SU-DHL-6 (cell line): ENCODE data around the gene CEP164.

Experiments
- H2AFZ ChIP-seq: fragments of 200-600 bp; sonication (generic); 2 replicates; pipeline ENCODE4 v1.6.1; 2014; ENCODE audit warnings: low read depth, mild to moderate bottlenecking, moderate library complexity, mixed read lengths, antibody characterized with exemption, low read length; ENCODE audit not compliant: severe bottlenecking
- H3F3A ChIP-seq: fragments of 200-600 bp; shearing (Covaris generic); 2 replicates; pipeline ENCODE4 v1.6.0; 2016; ENCODE audit warnings: antibody characterized with exemption, mild to moderate bottlenecking; ENCODE audit not compliant: insufficient read depth
- H3K27ac ChIP-seq: fragments of 200-600 bp; sonication (generic); 2 replicates; pipeline ENCODE4 v1.5.1; 2016; ENCODE audit warnings: low read depth, mild to moderate bottlenecking, low read length, moderate library complexity, mixed read lengths
- H3K27me3 ChIP-seq: fragments of 200-600 bp; sonication (generic), shearing (Covaris generic); 2 replicates; pipeline ENCODE4 v1.6.0; 2014; ENCODE audit warnings: mild to moderate bottlenecking, low read length
- H3K36me3 ChIP-seq: fragments of 200-600 bp; sonication (generic); 2 replicates; pipeline ENCODE4 v1.6.1; 2014; ENCODE audit warnings: mild to moderate bottlenecking, low read length, mixed read lengths
- H3K4me2 ChIP-seq: fragments of 300-600, 200-600 bp; shearing (Covaris generic), sonication (generic); 2 replicates; pipeline ENCODE4 v1.6.0; 2014; ENCODE audit warnings: low read length, low read depth, mild to moderate bottlenecking; ENCODE audit not compliant: poor library complexity, severe bottlenecking
- H3K4me3 ChIP-seq: fragments of 200-600 bp; sonication (generic); 2 replicates; pipeline ENCODE4 v1.5.1; 2014; ENCODE audit warnings: antibody characterized with exemption, low read length, mild to moderate bottlenecking, mixed read lengths; ENCODE audit not compliant: insufficient read depth, poor library complexity, severe bottlenecking
- H3K79me2 ChIP-seq: fragments of 200-600 bp; sonication (generic); 2 replicates; pipeline ENCODE4 v1.6.1; 2014; ENCODE audit warnings: mild to moderate bottlenecking, low read length, moderate library complexity; ENCODE audit not compliant: insufficient read depth
- H3K9ac ChIP-seq: fragments of 200-600 bp; sonication (generic); 2 replicates; pipeline ENCODE4 v1.7.0; 2014; ENCODE audit warnings: mild to moderate bottlenecking, low read length
- H3K9me2 ChIP-seq: fragments of 200-600 bp; sonication (generic); replicated peaks from 2 replicates; pipeline ENCODE4 v1.6.1; 2014; ENCODE audit warnings: low read length; ENCODE audit not compliant: insufficient read depth
- H3K9me3 ChIP-seq: fragments of 200-600 bp; sonication (generic); 2 replicates; pipeline ENCODE4 v1.6.1; 2014; ENCODE audit warnings: low read length, mixed read lengths; ENCODE audit not compliant: insufficient read depth
- H4K20me1 ChIP-seq: fragments of 200-600 bp; sonication (generic); 2 replicates; pipeline ENCODE4 v1.6.1; 2014; ENCODE audit warnings: low read depth, mild to moderate bottlenecking, antibody characterized with exemption, low read length, moderate library complexity, mixed read lengths
- CTCF ChIP-seq: fragments of 200-600 bp; sonication (generic); IDR thresholded peaks from one replicate; pipeline ENCODE4 v1.5.1; 2017; ENCODE audit warnings: antibody characterized with exemption, mild to moderate bottlenecking, low read length, moderate library complexity; ENCODE audit not compliant: insufficient read depth, poor library complexity, severe bottlenecking
- EZH2phosphoT487 ChIP-seq: fragments of 200-600 bp; sonication (generic), shearing (Covaris generic); conservative IDR thresholded peaks from 2 replicates; pipeline ENCODE4 v1.6.1; 2018; ENCODE audit warnings: mild to moderate bottlenecking, antibody characterized with exemption, low read length, moderate library complexity, mixed read lengths

CEP164 gene

GRCh38 chr11:117361432-117361831 is 33.8 kb downstream of the CEP164 start:
- H3K27ac ChIP-seq: no peak overlapping the region
- no peak overlapping the region for H3K4me2 ChIP-seq
- no peak for TF ChIP-seq EZH2phosphoT487
- no peak for TF ChIP-seq CTCF
- H3K9ac ChIP-seq: no peak overlapping the region
- H3K4me3 ChIP-seq: no peak overlapping the region
- H3K36me3 ChIP-seq: peaks cover 9% of the 10 kb centered on the region; the same call in 1 of the 2 replicates
- no peaks in the 10 kb centered on the region for H3K79me2 ChIP-seq
- H3K27me3 ChIP-seq: no peaks in the 10 kb centered on the region
- H4K20me1 ChIP-seq: no peaks in the 10 kb centered on the region
- H3K9me3 ChIP-seq: no peaks in the 10 kb centered on the region
- no peak overlapping the region for H2AFZ ChIP-seq
- no peaks in the 10 kb centered on the region for H3K9me2 ChIP-seq
- H3F3A ChIP-seq: no peaks in the 10 kb centered on the region

GRCh38 chr11:117366248-117366647 is 38.6 kb downstream of the CEP164 start:
- Histone ChIP-seq H3K79me2 (no peaks in the 10 kb centered on the region), H3K27ac (no peak overlapping the region), H3K9ac (no peak overlapping the region), H4K20me1 (no peaks in the 10 kb centered on the region), H3K9me2 (no peaks in the 10 kb centered on the region), H3K36me3 (peaks cover 9% of the 10 kb centered on the region; the same call in 1 of the 2 replicates), H3F3A (no peaks in the 10 kb centered on the region), H3K4me3 (no peak overlapping the region), H3K4me2 (no peak overlapping the region), H3K9me3 (no peaks in the 10 kb centered on the region), H3K27me3 (no peaks in the 10 kb centered on the region), H2AFZ (no peak overlapping the region)
- TF ChIP-seq EZH2phosphoT487 (no peak), CTCF (no peak)

GRCh38 chr11:117366875-117367274 is 39.2 kb downstream of the CEP164 start:
- no peaks in the 10 kb centered on the region for H3K9me3 ChIP-seq
- H3K4me2 ChIP-seq: no peak overlapping the region
- H3K4me3 ChIP-seq: no peak overlapping the region
- H2AFZ ChIP-seq: no peak overlapping the region
- no peaks in the 10 kb centered on the region for H3F3A ChIP-seq
- H3K9ac ChIP-seq: no peak overlapping the region
- no peaks in the 10 kb centered on the region for H3K27me3 ChIP-seq
- H3K9me2 ChIP-seq: no peaks in the 10 kb centered on the region
- H4K20me1 ChIP-seq: no peaks in the 10 kb centered on the region
- H3K79me2 ChIP-seq: no peaks in the 10 kb centered on the region
- TF ChIP-seq EZH2phosphoT487 (no peak), CTCF (no peak)
- peaks cover 9% of the 10 kb centered on the region; the same call in 1 of the 2 replicates for H3K36me3 ChIP-seq
- H3K27ac ChIP-seq: no peak overlapping the region
